SK-N-MC (cell line): Measurements from ENCODE around the gene PTPA.

Experiments
- EZH2 ChIP-seq: fragments of 200-600 bp; sonication (generic); IDR thresholded peaks from one replicate; pipeline ENCODE4 v1.6.1; 2017; ENCODE audit warnings: antibody characterized with exemption
- FOXP2 ChIP-seq: optimal IDR thresholded peaks from 2 replicates; pipeline ENCODE3; 2011; ENCODE audit warnings: mild to moderate bottlenecking, moderate library complexity; ENCODE audit not compliant: insufficient read depth; ENCODE audit errors: extremely low read length, control extremely low read depth
- POLR2AphosphoS5 ChIP-seq: IDR thresholded peaks from 2 replicates; pipeline ENCODE4 v1.6.1; 2012; ENCODE audit warnings: mild to moderate bottlenecking, low read depth, low read length, borderline replicate concordance

DNA sequence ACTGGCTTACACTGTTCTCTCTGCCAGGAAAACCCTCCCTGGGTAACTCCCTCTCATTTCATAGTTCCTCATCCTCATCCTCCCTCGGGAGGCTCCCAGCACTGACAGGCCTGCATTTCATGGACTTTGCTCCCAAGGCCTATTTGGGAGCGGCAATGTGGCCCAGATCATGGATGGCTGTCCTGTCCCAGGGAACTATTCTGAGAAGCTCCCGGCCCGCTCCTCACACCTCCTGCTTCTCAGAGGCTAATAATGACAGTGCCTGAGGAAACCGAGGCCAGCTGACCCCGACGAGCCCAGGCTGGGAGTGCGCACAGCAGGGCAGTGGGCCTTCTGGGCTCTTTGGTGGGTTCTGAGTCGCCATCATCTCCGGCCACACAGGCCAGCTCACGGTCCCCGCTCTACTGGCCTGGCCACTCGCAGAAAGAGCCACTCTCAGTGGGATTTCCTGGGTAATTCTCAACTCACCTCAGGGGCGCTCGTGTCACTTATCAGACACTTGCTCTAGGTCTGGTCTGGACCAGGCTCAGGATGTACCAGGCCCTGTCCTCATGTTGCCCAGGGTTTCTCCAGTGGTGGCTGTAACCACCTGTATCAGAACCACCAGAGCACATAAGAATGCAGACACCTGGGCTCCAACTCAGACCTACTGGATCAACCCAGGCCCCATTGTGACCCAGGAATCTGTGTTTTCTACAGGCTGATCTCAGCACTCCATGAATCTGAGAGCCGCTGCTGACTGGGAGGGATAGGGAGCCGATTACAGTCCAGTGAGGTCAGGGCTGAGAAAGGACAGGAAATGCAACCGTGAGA lies 32.3 kb upstream of the PTPA start:
- TF ChIP-seq FOXP2 (no peak), POLR2AphosphoS5 (no peak), EZH2 (no peak)
